Esophagus mucosa (tissue), 1 donor: ENCODE data around the gene SHE. TPM values are rescaled to one million over a fixed set of nuclear protein-coding genes. Genes with fewer than 3 reads are reported as not detected.
"Not testable (repeated sequence)": the region's sequence is repeated elsewhere in the genome, so short reads cannot be mapped to it uniquely, and the experiment has no call there.

Experiments
- ATAC-seq: fragments of 200-7000 bp; cut with Tn5 transposase; one replicate; pipeline ENCODE4 v1.9.1; 2020
- total RNA-seq: library from RNA; stranded (reverse); gene quantifications from one replicate; pipeline ENCODE4 v1.2.4, GENCODE V29; 2023
- donor health status: DM: yes; HTN: yes; CAD: no.

Gene SHE
- total RNA-seq = 1.4 TPM

GRCh38 chr1:154502066-154502743 lies at the start of gene SHE, which contains the start of gene TDRD10:
Gene SHE (minus strand): TSS chr1:154502412. CDS start chr1:154502026, 386 bp downstream.
Gene TDRD10 (plus strand): TSS chr1:154502219. CDS start chr1:154506904, 4,685 bp downstream.
- ATAC-seq = peak; percentile 50

GRCh38 chr1:154551474-154551873 lies 49.3 kb upstream of the SHE start:
- peak; percentile 80 for ATAC-seq

- ATAC-seq = no peak
Observed at GRCh38 chr1:154550657-154551056, 48.4 kb upstream of the SHE start.

- ATAC-seq = no peak
Observed at GRCh38 chr1:154550070-154550469, 47.9 kb upstream of the SHE start.

GRCh38 chr1:154549202-154549770 lies 47.1 kb upstream of the SHE start:
- no peak for ATAC-seq

- no peak for ATAC-seq
Observed at GRCh38 chr1:154548028-154548427, 45.8 kb upstream of the SHE start.

- peak; percentile 12 for ATAC-seq
Observed at GRCh38 chr1:154547105-154547732, 45.0 kb upstream of the SHE start.

GRCh38 chr1:154546264-154547063 lies 44.3 kb upstream of the SHE start:
- ATAC-seq = peak; percentile 67

- ATAC-seq = no peak
Observed at GRCh38 chr1:154541231-154541630, 39.0 kb upstream of the SHE start.

GRCh38 chr1:154539486-154540483 lies 37.6 kb upstream of the SHE start:
- ATAC-seq = no peak

GRCh38 chr1:154536570-154536969 lies 34.4 kb upstream of the SHE start:
- no peak for ATAC-seq

- peak; percentile 57 for ATAC-seq
Observed at GRCh38 chr1:154533952-154534844, 32.0 kb upstream of the SHE start.

GRCh38 chr1:154531950-154532349 lies 29.7 kb upstream of the SHE start:
- not testable (repeated sequence) for ATAC-seq

- ATAC-seq = no peak
Observed at GRCh38 chr1:154529308-154529707, 27.1 kb upstream of the SHE start.

GRCh38 chr1:154527192-154527591 lies 25.0 kb upstream of the SHE start:
- ATAC-seq = no peak

GRCh38 chr1:154524881-154525280 lies 22.7 kb upstream of the SHE start:
- ATAC-seq = no peak

- no peak for ATAC-seq
Observed at GRCh38 chr1:154521695-154522094, 19.5 kb upstream of the SHE start.

GRCh38 chr1:154520333-154520732 lies 18.1 kb upstream of the SHE start:
- ATAC-seq = peak; percentile 37

- ATAC-seq = peak; percentile 15
Observed at GRCh38 chr1:154519591-154519991, 17.4 kb upstream of the SHE start.

- ATAC-seq = no peak
Observed at GRCh38 chr1:154517661-154518060, 15.4 kb upstream of the SHE start.
